ENCODE data around the gene SPDYE5.

The SPDYE5 gene

DNA sequence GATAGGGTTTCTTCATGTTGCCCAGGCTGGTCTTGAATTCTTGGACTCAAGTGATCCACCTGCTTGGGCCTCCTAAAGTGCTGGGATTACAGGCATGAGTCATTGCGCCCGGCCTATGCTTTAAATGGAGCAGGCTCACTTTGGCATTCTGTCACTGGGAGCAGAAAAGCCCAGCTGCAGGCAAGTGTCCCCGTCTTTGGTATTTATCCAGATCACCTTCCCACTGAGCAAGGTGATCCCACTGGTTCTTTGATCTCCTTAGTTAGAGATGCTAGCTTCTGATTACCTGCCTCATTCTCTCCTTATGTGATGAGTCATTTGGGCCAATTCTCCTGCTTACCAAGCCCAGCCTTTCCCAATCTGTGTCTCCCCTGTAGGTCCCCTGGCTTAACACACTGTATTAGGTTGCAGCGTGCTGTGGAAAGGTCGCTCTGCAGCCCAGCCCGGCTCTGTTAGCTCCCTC, 39.3 kb downstream of the SPDYE5 start:
- TF ChIP-seq, protein P1, sequence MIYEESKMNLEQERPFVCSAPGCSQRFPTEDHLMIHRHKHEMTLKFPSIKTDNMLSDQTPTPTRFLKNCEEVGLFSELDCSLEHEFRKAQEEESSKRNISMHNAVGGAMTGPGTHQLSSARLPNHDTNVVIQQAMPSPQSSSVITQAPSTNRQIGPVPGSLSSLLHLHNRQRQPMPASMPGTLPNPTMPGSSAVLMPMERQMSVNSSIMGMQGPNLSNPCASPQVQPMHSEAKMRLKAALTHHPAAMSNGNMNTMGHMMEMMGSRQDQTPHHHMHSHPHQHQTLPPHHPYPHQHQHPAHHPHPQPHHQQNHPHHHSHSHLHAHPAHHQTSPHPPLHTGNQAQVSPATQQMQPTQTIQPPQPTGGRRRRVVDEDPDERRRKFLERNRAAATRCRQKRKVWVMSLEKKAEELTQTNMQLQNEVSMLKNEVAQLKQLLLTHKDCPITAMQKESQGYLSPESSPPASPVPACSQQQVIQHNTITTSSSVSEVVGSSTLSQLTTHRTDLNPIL (CRISPR knock-in tag; IDR thresholded peaks at IDR 0.05; ENCODE audit: low read depth) = no peak
- TF ChIP-seq RARB (CRISPR knock-in tag; IDR thresholded peaks at IDR 0.05) = no peak
- TF ChIP-seq PPARA (CRISPR knock-in tag; IDR thresholded peaks at IDR 0.05; ENCODE audit: borderline replicate concordance) = no peak
- no peak for TF ChIP-seq ESRRG (CRISPR knock-in tag; IDR thresholded peaks at IDR 0.05)
- no peak for TF ChIP-seq CSDC2 (CRISPR knock-in tag; IDR thresholded peaks at IDR 0.05)
- TF ChIP-seq OSR1 (CRISPR knock-in tag; IDR thresholded peaks at IDR 0.05) = no peak
- no peak for TF ChIP-seq ZC3H10 (CRISPR knock-in tag; IDR thresholded peaks at IDR 0.05)
- no peak for TF ChIP-seq SNAI2 (CRISPR knock-in tag; IDR thresholded peaks at IDR 0.05)
- TF ChIP-seq, protein P2, sequence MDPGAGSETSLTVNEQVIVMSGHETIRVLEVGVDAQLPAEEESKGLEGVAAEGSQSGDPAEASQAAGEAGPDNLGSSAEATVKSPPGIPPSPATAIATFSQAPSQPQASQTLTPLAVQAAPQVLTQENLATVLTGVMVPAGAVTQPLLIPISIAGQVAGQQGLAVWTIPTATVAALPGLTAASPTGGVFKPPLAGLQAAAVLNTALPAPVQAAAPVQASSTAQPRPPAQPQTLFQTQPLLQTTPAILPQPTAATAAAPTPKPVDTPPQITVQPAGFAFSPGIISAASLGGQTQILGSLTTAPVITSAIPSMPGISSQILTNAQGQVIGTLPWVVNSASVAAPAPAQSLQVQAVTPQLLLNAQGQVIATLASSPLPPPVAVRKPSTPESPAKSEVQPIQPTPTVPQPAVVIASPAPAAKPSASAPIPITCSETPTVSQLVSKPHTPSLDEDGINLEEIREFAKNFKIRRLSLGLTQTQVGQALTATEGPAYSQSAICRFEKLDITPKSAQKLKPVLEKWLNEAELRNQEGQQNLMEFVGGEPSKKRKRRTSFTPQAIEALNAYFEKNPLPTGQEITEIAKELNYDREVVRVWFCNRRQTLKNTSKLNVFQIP (CRISPR knock-in tag; IDR thresholded peaks at IDR 0.05; ENCODE audit: borderline replicate concordance, low read depth) = no peak
- TF ChIP-seq, protein P3, sequence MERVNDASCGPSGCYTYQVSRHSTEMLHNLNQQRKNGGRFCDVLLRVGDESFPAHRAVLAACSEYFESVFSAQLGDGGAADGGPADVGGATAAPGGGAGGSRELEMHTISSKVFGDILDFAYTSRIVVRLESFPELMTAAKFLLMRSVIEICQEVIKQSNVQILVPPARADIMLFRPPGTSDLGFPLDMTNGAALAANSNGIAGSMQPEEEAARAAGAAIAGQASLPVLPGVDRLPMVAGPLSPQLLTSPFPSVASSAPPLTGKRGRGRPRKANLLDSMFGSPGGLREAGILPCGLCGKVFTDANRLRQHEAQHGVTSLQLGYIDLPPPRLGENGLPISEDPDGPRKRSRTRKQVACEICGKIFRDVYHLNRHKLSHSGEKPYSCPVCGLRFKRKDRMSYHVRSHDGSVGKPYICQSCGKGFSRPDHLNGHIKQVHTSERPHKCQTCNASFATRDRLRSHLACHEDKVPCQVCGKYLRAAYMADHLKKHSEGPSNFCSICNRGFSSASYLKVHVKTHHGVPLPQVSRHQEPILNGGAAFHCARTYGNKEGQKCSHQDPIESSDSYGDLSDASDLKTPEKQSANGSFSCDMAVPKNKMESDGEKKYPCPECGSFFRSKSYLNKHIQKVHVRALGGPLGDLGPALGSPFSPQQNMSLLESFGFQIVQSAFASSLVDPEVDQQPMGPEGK (CRISPR knock-in tag; IDR thresholded peaks at IDR 0.05; ENCODE audit: borderline replicate concordance) = no peak
- no peak for TF ChIP-seq TCF4 (CRISPR knock-in tag; IDR thresholded peaks at IDR 0.05; ENCODE audit: borderline replicate concordance)
- TF ChIP-seq, protein P4, sequence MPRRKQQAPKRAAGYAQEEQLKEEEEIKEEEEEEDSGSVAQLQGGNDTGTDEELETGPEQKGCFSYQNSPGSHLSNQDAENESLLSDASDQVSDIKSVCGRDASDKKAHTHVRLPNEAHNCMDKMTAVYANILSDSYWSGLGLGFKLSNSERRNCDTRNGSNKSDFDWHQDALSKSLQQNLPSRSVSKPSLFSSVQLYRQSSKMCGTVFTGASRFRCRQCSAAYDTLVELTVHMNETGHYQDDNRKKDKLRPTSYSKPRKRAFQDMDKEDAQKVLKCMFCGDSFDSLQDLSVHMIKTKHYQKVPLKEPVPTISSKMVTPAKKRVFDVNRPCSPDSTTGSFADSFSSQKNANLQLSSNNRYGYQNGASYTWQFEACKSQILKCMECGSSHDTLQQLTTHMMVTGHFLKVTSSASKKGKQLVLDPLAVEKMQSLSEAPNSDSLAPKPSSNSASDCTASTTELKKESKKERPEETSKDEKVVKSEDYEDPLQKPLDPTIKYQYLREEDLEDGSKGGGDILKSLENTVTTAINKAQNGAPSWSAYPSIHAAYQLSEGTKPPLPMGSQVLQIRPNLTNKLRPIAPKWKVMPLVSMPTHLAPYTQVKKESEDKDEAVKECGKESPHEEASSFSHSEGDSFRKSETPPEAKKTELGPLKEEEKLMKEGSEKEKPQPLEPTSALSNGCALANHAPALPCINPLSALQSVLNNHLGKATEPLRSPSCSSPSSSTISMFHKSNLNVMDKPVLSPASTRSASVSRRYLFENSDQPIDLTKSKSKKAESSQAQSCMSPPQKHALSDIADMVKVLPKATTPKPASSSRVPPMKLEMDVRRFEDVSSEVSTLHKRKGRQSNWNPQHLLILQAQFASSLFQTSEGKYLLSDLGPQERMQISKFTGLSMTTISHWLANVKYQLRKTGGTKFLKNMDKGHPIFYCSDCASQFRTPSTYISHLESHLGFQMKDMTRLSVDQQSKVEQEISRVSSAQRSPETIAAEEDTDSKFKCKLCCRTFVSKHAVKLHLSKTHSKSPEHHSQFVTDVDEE (CRISPR knock-in tag; IDR thresholded peaks at IDR 0.05) = no peak
- ATAC-seq = no peak

DNA sequence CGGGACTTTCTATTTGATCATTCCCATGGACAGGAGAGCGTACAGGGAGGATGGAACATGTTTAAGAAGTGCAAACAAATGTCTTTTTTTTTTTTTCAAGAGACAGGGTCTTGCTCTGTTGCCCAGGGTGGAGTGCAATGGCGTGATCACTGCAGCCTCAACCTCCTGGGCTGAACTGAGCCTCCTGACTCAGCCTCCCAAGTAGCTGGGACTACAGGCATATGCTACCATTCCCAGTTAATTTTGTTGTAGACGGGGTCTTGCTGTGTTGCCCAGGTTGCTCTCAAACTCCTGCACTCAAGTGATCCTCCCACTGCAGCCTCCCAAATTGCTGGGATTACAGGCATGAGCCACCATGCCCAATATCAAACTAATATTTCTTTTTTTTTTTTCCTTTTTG, 40.5 kb downstream of the SPDYE5 start:
- no peak for ATAC-seq
- TF ChIP-seq ARNTL (CRISPR knock-in tag; IDR thresholded peaks at IDR 0.05; ENCODE audit: borderline replicate concordance, low read depth) (no peak), GLIS3 (CRISPR knock-in tag; IDR thresholded peaks at IDR 0.05) (no peak), TCF4 (CRISPR knock-in tag; IDR thresholded peaks at IDR 0.05; ENCODE audit: borderline replicate concordance) (no peak), ISL1 (CRISPR knock-in tag; IDR thresholded peaks at IDR 0.05) (no peak), ESRRG (CRISPR knock-in tag; IDR thresholded peaks at IDR 0.05) (no peak), ZNF565 (CRISPR knock-in tag; conservative IDR thresholded peaks at IDR 0.05; ENCODE audit: low read depth) (no peak), SNAI2 (CRISPR knock-in tag; IDR thresholded peaks at IDR 0.05) (no peak), ZNF8 (CRISPR knock-in tag; IDR thresholded peaks at IDR 0.05) (no peak), PPARA (CRISPR knock-in tag; IDR thresholded peaks at IDR 0.05; ENCODE audit: borderline replicate concordance) (no peak), ZFP3 (CRISPR knock-in tag; IDR thresholded peaks at IDR 0.05) (no peak), RARB (CRISPR knock-in tag; IDR thresholded peaks at IDR 0.05) (no peak), CSDC2 (CRISPR knock-in tag; IDR thresholded peaks at IDR 0.05) (no peak), OSR1 (CRISPR knock-in tag; IDR thresholded peaks at IDR 0.05) (no peak)
- TF ChIP-seq, protein P3 (CRISPR knock-in tag; IDR thresholded peaks at IDR 0.05; ENCODE audit: borderline replicate concordance) = no peak
- TF ChIP-seq, protein P1 (CRISPR knock-in tag; IDR thresholded peaks at IDR 0.05; ENCODE audit: low read depth) = no peak

DNA sequence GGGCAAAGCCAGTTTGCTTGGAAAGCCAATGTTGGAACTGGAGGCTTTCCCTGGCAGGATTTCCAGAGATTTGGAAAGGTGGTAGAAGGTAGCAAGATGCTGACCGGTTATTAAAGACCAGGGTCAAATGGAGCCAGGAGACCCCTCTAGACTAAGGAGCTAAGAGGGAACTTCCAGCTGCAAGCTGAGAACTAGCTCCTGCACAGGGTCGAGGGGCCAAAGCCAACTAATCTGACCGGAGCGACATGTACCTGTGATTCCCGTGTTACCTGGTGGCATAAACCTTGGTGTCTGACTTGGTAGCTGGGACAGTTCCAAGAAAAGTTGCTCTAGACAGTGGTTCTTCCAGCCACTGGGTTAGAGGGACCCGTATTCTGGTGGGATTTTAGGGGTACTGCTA, 41.8 kb downstream of the SPDYE5 start:
- ATAC-seq = no peak
- TF ChIP-seq ZNF70 (CRISPR knock-in tag; IDR thresholded peaks at IDR 0.05) (no peak), RARB (CRISPR knock-in tag; IDR thresholded peaks at IDR 0.05) (no peak)
- TF ChIP-seq, protein P4 (CRISPR knock-in tag; IDR thresholded peaks at IDR 0.05) = no peak
- TF ChIP-seq, protein P1 (CRISPR knock-in tag; IDR thresholded peaks at IDR 0.05; ENCODE audit: low read depth) = no peak
- TF ChIP-seq, protein P5, sequence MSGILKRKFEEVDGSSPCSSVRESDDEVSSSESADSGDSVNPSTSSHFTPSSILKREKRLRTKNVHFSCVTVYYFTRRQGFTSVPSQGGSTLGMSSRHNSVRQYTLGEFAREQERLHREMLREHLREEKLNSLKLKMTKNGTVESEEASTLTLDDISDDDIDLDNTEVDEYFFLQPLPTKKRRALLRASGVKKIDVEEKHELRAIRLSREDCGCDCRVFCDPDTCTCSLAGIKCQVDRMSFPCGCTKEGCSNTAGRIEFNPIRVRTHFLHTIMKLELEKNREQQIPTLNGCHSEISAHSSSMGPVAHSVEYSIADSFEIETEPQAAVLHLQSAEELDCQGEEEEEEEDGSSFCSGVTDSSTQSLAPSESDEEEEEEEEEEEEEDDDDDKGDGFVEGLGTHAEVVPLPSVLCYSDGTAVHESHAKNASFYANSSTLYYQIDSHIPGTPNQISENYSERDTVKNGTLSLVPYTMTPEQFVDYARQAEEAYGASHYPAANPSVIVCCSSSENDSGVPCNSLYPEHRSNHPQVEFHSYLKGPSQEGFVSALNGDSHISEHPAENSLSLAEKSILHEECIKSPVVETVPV (CRISPR knock-in tag; IDR thresholded peaks at IDR 0.05) = no peak

Measured in SK-N-SH treated with all-trans-retinoic acid at 6 μM for 48 hours (cell line).